OCI-LY3 (cell line): ENCODE measurements around the gene GRB14.

ENCODE experiments used
- H2AFZ ChIP-seq: fragments of 200-600, 300-600 bp; shearing (Covaris generic); 2 replicates; pipeline ENCODE4 v1.6.0; 2014; ENCODE audit warnings: antibody characterized with exemption, low read depth, low read length
- H3K27ac ChIP-seq: fragments of 200-600, 300-600 bp; sonication (generic); 2 replicates; pipeline ENCODE4 v1.5.1; 2014; ENCODE audit warnings: mild to moderate bottlenecking, low read length, moderate library complexity, mixed read lengths
- H3K27me3 ChIP-seq: fragments of 200-600, 300-600 bp; sonication (generic); 2 replicates; pipeline ENCODE4 v1.6.1; 2014; ENCODE audit warnings: low read depth, low read length, mixed read lengths
- H3K36me3 ChIP-seq: fragments of 200-600, 300-600 bp; sonication (generic); replicated peaks from 2 replicates; pipeline ENCODE3; 2014; ENCODE audit warnings: low read depth, low read length, mixed read lengths
- H3K4me1 ChIP-seq: fragments of 300-600, 200-600 bp; sonication (generic); 2 replicates; pipeline ENCODE4 v1.6.1; 2014; ENCODE audit warnings: low read length, mixed read lengths
- H3K4me2 ChIP-seq: fragments of 200-600, 300-600 bp; sonication (generic); 2 replicates; pipeline ENCODE4 v1.6.1; 2014; ENCODE audit warnings: low read length, mixed read lengths
- H3K4me3 ChIP-seq: fragments of 300-600, 200-600 bp; sonication (generic); 2 replicates; pipeline ENCODE4 v1.5.1; 2014; ENCODE audit warnings: antibody characterized with exemption, mild to moderate bottlenecking, low read length, moderate library complexity
- H3K79me2 ChIP-seq: fragments of 300-600, 200-600 bp; shearing (Covaris generic); 2 replicates; pipeline ENCODE4 v1.6.1; 2014; ENCODE audit warnings: mild to moderate bottlenecking, low read length, mixed read lengths
- H3K9ac ChIP-seq: fragments of 300-600, 200-600 bp; shearing (Covaris generic); 2 replicates; pipeline ENCODE4 v1.6.0; 2014; ENCODE audit warnings: mild to moderate bottlenecking, low read length, moderate library complexity
- H3K9me3 ChIP-seq: fragments of 200-600, 300-600 bp; shearing (Covaris generic); 2 replicates; pipeline ENCODE4 v1.6.1; 2014; ENCODE audit warnings: low read length, mixed read lengths; ENCODE audit not compliant: insufficient read depth
- H4K20me1 ChIP-seq: fragments of 200-600, 300-600 bp; sonication (generic); 2 replicates; pipeline ENCODE4 v1.6.1; 2016; ENCODE audit warnings: low read length, mixed read lengths; ENCODE audit not compliant: insufficient read depth
- EZH2phosphoT487 ChIP-seq: fragments of 200-600 bp; shearing (Covaris generic); IDR thresholded peaks from 2 replicates; pipeline ENCODE4 v1.6.1; 2018; ENCODE audit warnings: antibody characterized with exemption, mixed run types, low read depth
- TF ChIP-seq, protein P1 (sequence below): fragments of 200-600, 300-600 bp; sonication (generic); IDR thresholded peaks from 2 replicates; pipeline ENCODE4 v1.5.1; 2014; ENCODE audit warnings: antibody characterized with exemption, low read length, low read depth

The GRB14 gene

DNA sequence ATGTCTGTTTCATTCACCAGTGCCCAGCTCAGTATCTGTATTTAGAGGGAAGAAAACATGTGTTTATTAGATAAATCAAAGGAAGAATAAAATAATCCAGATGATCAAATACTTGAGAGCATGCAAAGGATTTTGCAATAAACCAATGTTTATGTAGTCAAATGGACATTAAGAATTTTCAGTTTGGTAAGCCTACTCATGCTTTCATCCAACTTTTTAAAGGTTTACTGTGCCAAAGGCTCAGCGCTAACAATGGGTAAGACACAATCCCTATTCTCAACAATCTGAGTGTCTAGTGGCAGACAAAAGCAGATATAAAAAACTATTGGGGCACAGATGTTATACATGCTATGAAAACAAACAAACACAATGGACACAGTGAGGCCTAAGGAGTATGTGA, 26.3 kb downstream of the GRB14 start:
- no peaks in the 10 kb centered on the region for H4K20me1 ChIP-seq
- no peak overlapping the region for H3K27ac ChIP-seq
- H3K9ac ChIP-seq, result no peak overlapping the region
- no peaks in the 10 kb centered on the region for H3K9me3 ChIP-seq
- no peak overlapping the region for H3K4me2 ChIP-seq
- no peaks in the 10 kb centered on the region for H3K27me3 ChIP-seq
- TF ChIP-seq, protein P1, sequence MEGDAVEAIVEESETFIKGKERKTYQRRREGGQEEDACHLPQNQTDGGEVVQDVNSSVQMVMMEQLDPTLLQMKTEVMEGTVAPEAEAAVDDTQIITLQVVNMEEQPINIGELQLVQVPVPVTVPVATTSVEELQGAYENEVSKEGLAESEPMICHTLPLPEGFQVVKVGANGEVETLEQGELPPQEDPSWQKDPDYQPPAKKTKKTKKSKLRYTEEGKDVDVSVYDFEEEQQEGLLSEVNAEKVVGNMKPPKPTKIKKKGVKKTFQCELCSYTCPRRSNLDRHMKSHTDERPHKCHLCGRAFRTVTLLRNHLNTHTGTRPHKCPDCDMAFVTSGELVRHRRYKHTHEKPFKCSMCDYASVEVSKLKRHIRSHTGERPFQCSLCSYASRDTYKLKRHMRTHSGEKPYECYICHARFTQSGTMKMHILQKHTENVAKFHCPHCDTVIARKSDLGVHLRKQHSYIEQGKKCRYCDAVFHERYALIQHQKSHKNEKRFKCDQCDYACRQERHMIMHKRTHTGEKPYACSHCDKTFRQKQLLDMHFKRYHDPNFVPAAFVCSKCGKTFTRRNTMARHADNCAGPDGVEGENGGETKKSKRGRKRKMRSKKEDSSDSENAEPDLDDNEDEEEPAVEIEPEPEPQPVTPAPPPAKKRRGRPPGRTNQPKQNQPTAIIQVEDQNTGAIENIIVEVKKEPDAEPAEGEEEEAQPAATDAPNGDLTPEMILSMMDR, result no peak
- no peak for TF ChIP-seq EZH2phosphoT487
- no peaks in the 10 kb centered on the region for H3K4me1 ChIP-seq
- no peaks in the 10 kb centered on the region for H3K36me3 ChIP-seq
- no peak overlapping the region for H3K4me3 ChIP-seq
- no peaks in the 10 kb centered on the region for H3K79me2 ChIP-seq
- H2AFZ ChIP-seq, result no peak overlapping the region

DNA sequence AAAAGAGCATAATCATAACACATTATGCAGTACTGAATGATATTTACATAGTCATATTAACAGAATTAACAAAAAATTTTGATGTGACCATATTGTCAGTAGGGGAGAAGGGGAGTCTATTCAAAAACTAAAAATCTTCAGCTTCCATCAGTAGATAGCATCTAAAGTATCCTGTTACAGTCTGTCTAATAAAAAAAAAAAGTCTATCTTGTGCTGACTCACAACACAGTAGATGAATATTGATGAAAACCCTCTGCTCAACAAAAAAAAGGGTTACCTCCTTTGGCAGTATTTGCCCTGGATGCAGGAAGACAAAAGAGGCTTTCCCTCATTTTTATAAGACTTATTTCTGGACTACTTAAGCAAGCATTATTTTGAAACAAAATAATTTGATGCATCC, 27.3 kb downstream of the GRB14 start:
- H3K4me3 ChIP-seq, result no peak overlapping the region
- no peaks in the 10 kb centered on the region for H3K36me3 ChIP-seq
- no peaks in the 10 kb centered on the region for H4K20me1 ChIP-seq
- H3K79me2 ChIP-seq, result no peaks in the 10 kb centered on the region
- no peaks in the 10 kb centered on the region for H3K9me3 ChIP-seq
- no peaks in the 10 kb centered on the region for H3K4me1 ChIP-seq
- H3K27me3 ChIP-seq, result no peaks in the 10 kb centered on the region
- no peak overlapping the region for H2AFZ ChIP-seq
- TF ChIP-seq, protein P1, result no peak
- TF ChIP-seq EZH2phosphoT487, result no peak
- H3K9ac ChIP-seq, result no peak overlapping the region
- H3K27ac ChIP-seq, result no peak overlapping the region
- no peak overlapping the region for H3K4me2 ChIP-seq

DNA sequence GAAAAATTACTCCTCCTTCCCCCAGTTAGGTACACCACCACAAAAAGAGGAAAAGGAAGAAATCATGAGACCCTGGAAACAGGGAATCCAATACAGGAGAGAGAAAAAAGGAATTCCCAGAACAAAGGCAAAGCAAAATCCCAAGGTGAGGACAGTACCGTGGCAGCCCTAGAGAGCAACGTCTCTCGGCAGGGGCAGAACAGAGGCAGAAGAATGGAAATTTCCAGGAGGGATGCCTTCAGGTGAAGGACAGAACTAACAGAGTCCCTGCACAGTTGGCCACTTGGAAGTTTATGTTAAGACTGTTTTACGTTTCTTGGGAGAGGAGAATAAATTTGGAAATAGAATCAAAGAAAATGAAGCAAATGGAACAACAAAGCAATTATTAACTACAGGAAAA, 27.7 kb downstream of the GRB14 start:
- Histone ChIP-seq H3K9ac (no peak overlapping the region), H3K27ac (no peak overlapping the region), H3K36me3 (no peaks in the 10 kb centered on the region), H2AFZ (no peak overlapping the region), H3K4me3 (no peak overlapping the region), H3K79me2 (no peaks in the 10 kb centered on the region), H3K4me2 (no peak overlapping the region), H4K20me1 (no peaks in the 10 kb centered on the region), H3K27me3 (no peaks in the 10 kb centered on the region), H3K9me3 (no peaks in the 10 kb centered on the region), H3K4me1 (no peaks in the 10 kb centered on the region)
- TF ChIP-seq EZH2phosphoT487, result no peak
- TF ChIP-seq, protein P1, result no peak

DNA sequence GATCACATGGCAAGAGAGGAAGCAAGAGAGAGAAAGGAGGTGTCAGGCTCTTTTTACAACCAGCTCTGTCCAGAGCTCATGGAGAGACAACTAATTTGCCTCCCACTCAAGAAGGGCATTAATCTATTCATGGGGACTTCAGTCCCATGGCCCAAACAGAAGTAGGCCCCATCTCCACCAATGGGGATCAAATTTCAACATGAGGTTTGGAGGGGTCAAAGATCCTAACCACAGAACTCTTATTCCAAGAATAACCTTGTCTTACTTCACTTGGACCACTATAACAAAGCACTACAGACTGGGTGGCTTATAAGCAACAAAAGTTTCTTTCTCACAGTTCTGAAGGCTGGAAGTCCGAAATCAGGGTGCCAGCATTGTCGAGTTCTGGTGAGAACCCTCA, 31.8 kb downstream of the GRB14 start:
- Histone ChIP-seq H3K9me3 (no peaks in the 10 kb centered on the region), H3K36me3 (no peaks in the 10 kb centered on the region), H3K27me3 (no peaks in the 10 kb centered on the region), H3K79me2 (no peaks in the 10 kb centered on the region), H3K9ac (no peak overlapping the region), H3K4me1 (no peaks in the 10 kb centered on the region), H3K4me3 (no peak overlapping the region), H2AFZ (no peak overlapping the region), H3K27ac (no peak overlapping the region), H4K20me1 (no peaks in the 10 kb centered on the region), H3K4me2 (no peak overlapping the region)
- TF ChIP-seq, protein P1, result no peak
- TF ChIP-seq EZH2phosphoT487, result no peak
